Ovary (tissue), 3 donors: ENCODE results near the gene TNFRSF13B.

ENCODE experiments used
- CTCF ChIP-seq, 3 donors: fragments of 450-650 bp in 2 of 3; fragments of 200-600 bp in 1 of 3; IDR thresholded peaks; one replicate each; pipeline versions ENCODE4 v1.5.1 to v1.8.0; 2016 to 2022; ENCODE audit warnings: antibody characterized with exemption in 3 of 3, mild to moderate bottlenecking in 1 of 3
- EP300 ChIP-seq: sonication (generic); formaldehyde crosslinking; IDR thresholded peaks from one replicate; pipeline ENCODE4 v1.6.1; 2017; ENCODE audit warnings: antibody characterized with exemption
- POLR2A ChIP-seq: fragments of 450-650 bp; IDR thresholded peaks from one replicate; pipeline ENCODE4 v1.6.1; 2017; ENCODE audit warnings: antibody characterized with exemption, mild to moderate bottlenecking, moderate library complexity
- donor health status: DM: no; HTN: no; CAD: no.

- TF ChIP-seq CTCF (IDR thresholded peaks at IDR 0.05), result no peak
- no peak for TF ChIP-seq POLR2A
- TF ChIP-seq EP300, result no peak
These were observed 30.6 kb downstream of the TNFRSF13B start for GRCh38 chr17:16941072-16942036.
